Loucy (cell line): ENCODE results near the gene MARF1.

ENCODE experiments used
- H2AFZ ChIP-seq: fragments of 200-600 bp; sonication (generic); 2 replicates; pipeline ENCODE4 v1.6.0; 2016; ENCODE audit warnings: antibody characterized with exemption, mild to moderate bottlenecking, low read length, moderate library complexity
- H3F3A ChIP-seq: fragments of 200-600 bp; 2 replicates; pipeline ENCODE4 v1.6.0; 2016; ENCODE audit warnings: antibody characterized with exemption, low read depth, mild to moderate bottlenecking
- H3K27me3 ChIP-seq: fragments of 200-600 bp; sonication (generic); 2 replicates; pipeline ENCODE4 v1.6.1; 2014; ENCODE audit warnings: low read length, mild to moderate bottlenecking; ENCODE audit not compliant: insufficient read depth, poor library complexity, severe bottlenecking
- H3K36me3 ChIP-seq: fragments of 200-600 bp; sonication (generic); 2 replicates; pipeline ENCODE4 v1.6.1; 2016; ENCODE audit warnings: low read length; ENCODE audit not compliant: insufficient read depth
- H3K4me1 ChIP-seq: fragments of 200-600 bp; sonication (generic); 2 replicates; pipeline ENCODE4 v1.5.1; 2014; ENCODE audit warnings: low read length, mild to moderate bottlenecking; ENCODE audit not compliant: insufficient read depth, poor library complexity, severe bottlenecking
- H3K4me2 ChIP-seq: fragments of 200-600 bp; sonication (generic); 2 replicates; pipeline ENCODE4 v1.6.0; 2014; ENCODE audit warnings: antibody characterized with exemption, low read length, low read depth, mild to moderate bottlenecking; ENCODE audit not compliant: poor library complexity, severe bottlenecking
- H3K4me3 ChIP-seq: fragments of 200-600 bp; sonication (generic); 2 replicates; pipeline ENCODE4 v1.5.1; 2014; ENCODE audit warnings: low read length, mild to moderate bottlenecking, mixed read lengths; ENCODE audit not compliant: poor library complexity, severe bottlenecking
- H3K79me2 ChIP-seq: fragments of 200-600 bp; sonication (generic); 2 replicates; pipeline ENCODE4 v1.6.1; 2014; ENCODE audit warnings: low read length; ENCODE audit not compliant: insufficient read depth
- H3K9ac ChIP-seq: fragments of 200-600 bp; sonication (generic); 2 replicates; pipeline ENCODE4 v1.6.0; 2014; ENCODE audit warnings: mild to moderate bottlenecking, low read depth, low read length, moderate library complexity; ENCODE audit not compliant: poor library complexity, severe bottlenecking
- H3K9me2 ChIP-seq: fragments of 200-600 bp; sonication (generic); replicated peaks from 2 replicates; pipeline ENCODE4 v1.6.1; 2016; ENCODE audit warnings: low read depth, low read length, mixed read lengths
- H3K9me3 ChIP-seq: fragments of 200-600 bp; sonication (generic); 2 replicates; pipeline ENCODE4 v1.6.1; 2014; ENCODE audit warnings: mild to moderate bottlenecking, antibody characterized with exemption, low read length, low read depth; ENCODE audit not compliant: insufficient read depth
- H4K20me1 ChIP-seq: fragments of 200-600 bp; sonication (generic); 2 replicates; pipeline ENCODE4 v1.6.0; 2014; ENCODE audit warnings: antibody characterized with exemption, low read length, mild to moderate bottlenecking; ENCODE audit not compliant: insufficient read depth, poor library complexity, severe bottlenecking
- EZH2phosphoT487 ChIP-seq: fragments of 200-600 bp; IDR thresholded peaks from 2 replicates; pipeline ENCODE4 v1.6.1; 2018; ENCODE audit warnings: antibody characterized with exemption, mild to moderate bottlenecking, moderate library complexity, borderline replicate concordance
- TF ChIP-seq, protein P1 (sequence below): fragments of 200-600 bp; sonication (generic); conservative IDR thresholded peaks from 2 replicates; pipeline ENCODE4 v1.5.1; 2014; ENCODE audit warnings: mild to moderate bottlenecking, antibody characterized with exemption, low read length

Gene MARF1

GRCh38 chr16:15617901-15618300 lies 25.1 kb downstream of the MARF1 start:
- Histone ChIP-seq H3K9ac (no peak overlapping the region), H3K79me2 (no peaks in the 10 kb centered on the region), H3F3A (no peaks in the 10 kb centered on the region), H2AFZ (no peak overlapping the region), H3K9me3 (no peaks in the 10 kb centered on the region), H3K4me2 (no peak overlapping the region), H3K27me3 (no peaks in the 10 kb centered on the region), H3K4me3 (no peak overlapping the region), H3K9me2 (no peaks in the 10 kb centered on the region), H3K36me3 (peaks cover 24% of the 10 kb centered on the region; the same call in 1 of the 2 replicates), H4K20me1 (no peaks in the 10 kb centered on the region), H3K4me1 (no peaks in the 10 kb centered on the region)
- TF ChIP-seq, protein P1, sequence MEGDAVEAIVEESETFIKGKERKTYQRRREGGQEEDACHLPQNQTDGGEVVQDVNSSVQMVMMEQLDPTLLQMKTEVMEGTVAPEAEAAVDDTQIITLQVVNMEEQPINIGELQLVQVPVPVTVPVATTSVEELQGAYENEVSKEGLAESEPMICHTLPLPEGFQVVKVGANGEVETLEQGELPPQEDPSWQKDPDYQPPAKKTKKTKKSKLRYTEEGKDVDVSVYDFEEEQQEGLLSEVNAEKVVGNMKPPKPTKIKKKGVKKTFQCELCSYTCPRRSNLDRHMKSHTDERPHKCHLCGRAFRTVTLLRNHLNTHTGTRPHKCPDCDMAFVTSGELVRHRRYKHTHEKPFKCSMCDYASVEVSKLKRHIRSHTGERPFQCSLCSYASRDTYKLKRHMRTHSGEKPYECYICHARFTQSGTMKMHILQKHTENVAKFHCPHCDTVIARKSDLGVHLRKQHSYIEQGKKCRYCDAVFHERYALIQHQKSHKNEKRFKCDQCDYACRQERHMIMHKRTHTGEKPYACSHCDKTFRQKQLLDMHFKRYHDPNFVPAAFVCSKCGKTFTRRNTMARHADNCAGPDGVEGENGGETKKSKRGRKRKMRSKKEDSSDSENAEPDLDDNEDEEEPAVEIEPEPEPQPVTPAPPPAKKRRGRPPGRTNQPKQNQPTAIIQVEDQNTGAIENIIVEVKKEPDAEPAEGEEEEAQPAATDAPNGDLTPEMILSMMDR: no peak
- no peak for TF ChIP-seq EZH2phosphoT487

DNA sequence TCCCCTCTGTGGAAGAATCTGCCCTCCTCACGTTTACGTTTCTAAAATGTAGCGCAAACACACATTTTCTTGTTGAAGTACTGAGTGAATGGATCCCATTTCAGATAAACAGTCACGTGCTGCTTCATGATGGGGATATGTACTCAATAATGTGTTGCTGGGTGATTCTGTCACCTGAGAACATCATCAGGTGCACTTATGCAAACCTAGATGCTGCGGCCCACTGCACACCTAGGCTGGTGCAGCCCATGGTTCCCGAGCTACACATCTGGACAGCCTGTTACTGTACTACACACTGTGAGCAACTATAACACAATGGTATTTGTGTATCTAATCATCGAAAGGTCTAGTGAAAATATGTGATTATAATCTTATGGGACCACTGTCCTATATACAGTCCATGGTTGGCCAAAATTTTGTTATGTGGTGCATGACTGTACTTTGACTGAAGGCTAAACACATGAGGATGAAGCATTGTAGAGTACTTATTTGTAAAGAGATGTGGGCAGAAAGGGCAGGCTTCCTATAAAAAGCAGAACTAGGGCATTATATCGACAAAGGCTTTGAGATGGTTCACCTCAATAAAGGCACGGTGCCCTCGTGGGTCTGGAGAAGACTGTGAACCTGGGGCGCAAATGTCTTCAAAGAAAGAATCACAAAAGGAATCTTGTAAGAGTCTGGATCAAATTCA lies 26.3 kb downstream of the MARF1 start:
- H3K27me3 ChIP-seq: no peaks in the 10 kb centered on the region
- H3K9ac ChIP-seq: no peak overlapping the region
- no peaks in the 10 kb centered on the region for H3F3A ChIP-seq
- H3K9me3 ChIP-seq: no peaks in the 10 kb centered on the region
- no peaks in the 10 kb centered on the region for H3K9me2 ChIP-seq
- H3K4me3 ChIP-seq: no peak overlapping the region
- no peak overlapping the region for H3K4me2 ChIP-seq
- no peaks in the 10 kb centered on the region for H3K4me1 ChIP-seq
- H2AFZ ChIP-seq: no peak overlapping the region
- no peaks in the 10 kb centered on the region for H3K79me2 ChIP-seq
- peaks cover 23% of the 10 kb centered on the region; the same call in 1 of the 2 replicates for H3K36me3 ChIP-seq
- no peaks in the 10 kb centered on the region for H4K20me1 ChIP-seq
- no peak for TF ChIP-seq EZH2phosphoT487
- TF ChIP-seq, protein P1: no peak

GRCh38 chr16:15616012-15616411 lies 26.9 kb downstream of the MARF1 start:
- Histone ChIP-seq H3K4me2 (no peak overlapping the region), H3K9ac (no peak overlapping the region), H3K4me1 (no peaks in the 10 kb centered on the region), H3K27me3 (no peaks in the 10 kb centered on the region), H4K20me1 (no peaks in the 10 kb centered on the region), H3K9me3 (no peaks in the 10 kb centered on the region), H3K79me2 (no peaks in the 10 kb centered on the region), H3K4me3 (no peak overlapping the region), H3F3A (no peaks in the 10 kb centered on the region), H3K36me3 (peaks cover 23% of the 10 kb centered on the region; the same call in 1 of the 2 replicates), H3K9me2 (no peaks in the 10 kb centered on the region), H2AFZ (no peak overlapping the region)
- no peak for TF ChIP-seq EZH2phosphoT487
- TF ChIP-seq, protein P1: no peak
